Panc1 (cell line): ENCODE measurements around the gene ZNF816. TPM values are rescaled to one million over a fixed set of nuclear protein-coding genes. Genes with fewer than 3 reads are reported as not detected.

Source experiments
- ATAC-seq: fragments of 200-7000 bp; cut with Tn5 transposase; 2 replicates; pipeline ENCODE4 v1.9.1; 2020; ENCODE audit warnings: mild to moderate bottlenecking, moderate library complexity
- Bru-seq: library from RNA; stranded (reverse); fragments of 400-500 nt; gene quantifications from one replicate; lab custom pipeline; 2021; lab: Mats Ljungman, UMichigan
- BruChase-seq, 2 experiments: library from RNA; stranded (reverse); fragments of 400-500 nt; gene quantifications; one replicate each; lab custom pipeline; 2021; lab: Mats Ljungman, UMichigan
- BruUV-seq: library from RNA; stranded (reverse); fragments of 400-500 nt; replicated peaks from 2 replicates; lab custom pipeline; 2021; lab: Mats Ljungman, UMichigan
- CTCF ChIA-PET: fragments of 300-600 bp; sonication (Branson Sonifier 250); formaldehyde crosslinking; loops from one replicate; lab custom pipeline; 2022; ENCODE audit warnings: antibody characterized with exemption; lab: Charles Lee
- POLR2A ChIA-PET: fragments of 300-600 bp; sonication (Branson Sonifier 250); formaldehyde crosslinking; loops from one replicate; lab custom pipeline; 2022; ENCODE audit warnings: antibody characterized with exemption; lab: Charles Lee
- DNase-seq: peaks from one replicate; pipeline ENCODE4 v3.0.0-alpha.2; 2010; ENCODE audit warnings: low read depth, low spot score
- H3K27ac ChIP-seq: 2 replicates; pipeline ENCODE4 v1.5.1; 2011; ENCODE audit warnings: mild to moderate bottlenecking, low read length, inconsistent platforms
- H3K27me3 ChIP-seq: fragments of 200-500 bp; sonication (Bioruptor generic); 2 replicates; pipeline ENCODE4 v1.6.0; 2014; ENCODE audit warnings: low read length, inconsistent platforms; ENCODE audit not compliant: control insufficient read depth, insufficient read depth
- H3K36me3 ChIP-seq: fragments of 200-500 bp; sonication (Bioruptor generic); 2 replicates; pipeline ENCODE4 v1.5.1; 2014; ENCODE audit warnings: inconsistent platforms, mild to moderate bottlenecking, low read length, moderate library complexity; ENCODE audit not compliant: control insufficient read depth, insufficient read depth
- H3K4me1 ChIP-seq: 2 replicates; pipeline ENCODE4 v1.5.1; 2011; ENCODE audit warnings: inconsistent platforms, mild to moderate bottlenecking, low read length, moderate library complexity; ENCODE audit not compliant: control insufficient read depth, insufficient read depth
- H3K4me3 ChIP-seq, 2 experiments: 2 replicates each; pipeline ENCODE4 v1.5.1; 2011 to 2012; ENCODE audit warnings: low read depth in 2 of 2, low read length in 2 of 2, mild to moderate bottlenecking in 2 of 2, inconsistent platforms in 1 of 2, moderate library complexity in 1 of 2
- H3K9me3 ChIP-seq: fragments of 200-500 bp; sonication (Bioruptor generic); 2 replicates; pipeline ENCODE4 v1.5.1; 2014; ENCODE audit warnings: low read depth, mild to moderate bottlenecking, inconsistent platforms, low read length, moderate library complexity; ENCODE audit not compliant: control insufficient read depth, insufficient read depth
- CTCF ChIP-seq: fragments of 450-650 bp; IDR thresholded peaks from 2 replicates; pipeline ENCODE4 v1.5.1; 2017; ENCODE audit warnings: mild to moderate bottlenecking
- POLR2AphosphoS5 ChIP-seq: IDR thresholded peaks from 2 replicates; pipeline ENCODE4 v1.6.1; 2012; ENCODE audit warnings: mild to moderate bottlenecking, low read depth, low read length, moderate library complexity
- REST ChIP-seq, 2 experiments: IDR thresholded peaks; 2 replicates each; pipeline ENCODE4 v1.6.1; 2011 to 2012; ENCODE audit warnings: low read depth in 2 of 2, control low read depth in 1 of 2, low read length in 1 of 2, mild to moderate bottlenecking in 1 of 2, moderate library complexity in 1 of 2; ENCODE audit not compliant: insufficient read depth in 1 of 2
- SIN3A ChIP-seq: IDR thresholded peaks from 2 replicates; pipeline ENCODE4 v1.6.1; 2012; ENCODE audit warnings: low read depth, mild to moderate bottlenecking, low read length, moderate library complexity, borderline replicate concordance; ENCODE audit not compliant: insufficient read depth
- TCF7L2 ChIP-seq: IDR thresholded peaks from 2 replicates; pipeline ENCODE4 v1.6.1; 2011; ENCODE audit warnings: mild to moderate bottlenecking, low read depth, low read length, inconsistent platforms
- in situ Hi-C: cut with HindIII; loops from 2 replicates; pipeline ENCODE4 v1.10.0; 2016; ENCODE audit warnings: low sequenced_read_pairs, low pct_unique_long_range_greater_than_20kb
- intact Hi-C: fragments of 100-400 bp; cut with micrococcal nuclease; formaldehyde crosslinking; loops from one replicate; pipeline ENCODE4 v1.10.0; 2022; ENCODE audit not compliant: unreplicated experiment
- long read RNA-seq: library from polyadenylated mRNA; unstranded; transcript quantifications from one replicate; pipeline ENCODE4 v2.0.0, GENCODE V29; 2021; ENCODE audit not compliant: unreplicated experiment
- polyA plus RNA-seq: library from polyadenylated mRNA; unstranded; fragments of >200 nt; gene quantifications from one replicate; pipeline ENCODE4 v1.2.1, GENCODE V29; 2012; ENCODE audit warnings: missing spikeins; ENCODE audit not compliant: insufficient read length
- total RNA-seq: library from RNA; stranded (reverse); gene quantifications from one replicate; pipeline ENCODE4 v1.2.1, GENCODE V29; 2021; ENCODE audit not compliant: unreplicated experiment

The ZNF816 gene
- 7.1 TPM for total RNA-seq
- 3.2 TPM for polyA plus RNA-seq
- percentile 65 among the genes with signal in this experiment for Bru-seq, nascent RNA
- BruChase-seq, experiment 1, labeled RNA remaining after a 2-hour chase, result percentile 85 among the genes with signal in this experiment
- BruChase-seq, experiment 2, labeled RNA remaining after a 6-hour chase, result percentile 66 among the genes with signal in this experiment
- long read RNA-seq, transcript ZNF816-206 (4 exons, 2,504 nt), result major isoform, 7 of 15 reads
- long read RNA-seq, partial matches to known transcripts, result 0 of 15 reads
- long read RNA-seq, other reads (novel, unspliced or antisense), result 2 of 15 reads

- no peak for DNase-seq
- Histone ChIP-seq H3K36me3 (no peaks in the 10 kb centered on the region; the same call in 1 of the 2 replicates), H3K4me3 (peak within 1 kb of the TSS; percentile 78 to 87), H3K27me3 (no peaks in the 10 kb centered on the region), H3K4me1 (no peaks in the 10 kb centered on the region; the same call in none of the 2 replicates), H3K27ac (peak within 1 kb of the TSS; percentile 86), H3K9me3 (peaks cover 6% of the 10 kb centered on the region; the same call in 1 of the 2 replicates)
- BruUV-seq, result no TSS peak
- intact Hi-C loops, result no loop called here
- in situ Hi-C loops, result no loop called here
- CTCF ChIA-PET, result interaction anchor here (0.6 to 1.1 kb wide), 2 partner anchors 19 to 31 kb away, joined by 4 to 11 read pairs; no protein-coding TSS in a partner anchor
- no peak for TF ChIP-seq CTCF
- no peak for TF ChIP-seq TCF7L2
- TF ChIP-seq POLR2AphosphoS5, result peak; percentile 71
- POLR2A ChIA-PET, result interaction anchor here (0.6 kb wide), 1 partner anchor 12 kb away, joined by 4 read pairs; no protein-coding TSS in a partner anchor
- ATAC-seq, result peak; percentile 99
These were observed at the start of gene ZNF816 for GRCh38 chr19:52962394-52963246. Gene ZNF816 (minus strand): TSS chr19:52962881. CDS start chr19:52956089, 6,792 bp downstream.

- intact Hi-C loops (no loop called here), in situ Hi-C loops (no loop called here)
- no peak overlapping the region for H3K4me3 ChIP-seq
- no peak for ATAC-seq
- no peak overlapping the region for H3K27ac ChIP-seq
- no TSS peak for BruUV-seq
- H3K9me3 ChIP-seq, result no peaks in the 10 kb centered on the region
- TF ChIP-seq TCF7L2 (no peak), CTCF (no peak), SIN3A (no peak), POLR2AphosphoS5 (no peak), REST (IDR thresholded peaks at IDR 0.05; ENCODE audit: insufficient read depth in 1 of 2, low read depth in 2 of 2, low read length in 1 of 2) (no peak)
- no peaks in the 10 kb centered on the region for H3K36me3 ChIP-seq
- no peaks in the 10 kb centered on the region for H3K27me3 ChIP-seq
- peaks cover 2% of the 10 kb centered on the region; the same call in 1 of the 2 replicates for H3K4me1 ChIP-seq
- DNase-seq, result no peak
- CTCF ChIA-PET, result no interaction called here
- POLR2A ChIA-PET, result no interaction called here
These were observed 49.3 kb upstream of the ZNF816 start for GRCh38 chr19:53012006-53012405.
